Measurements from ENCODE around the gene PEF1. TPM values are rescaled to one million over a fixed set of nuclear protein-coding genes. Genes with fewer than 3 reads are reported as not detected.

The PEF1 gene, protein sequence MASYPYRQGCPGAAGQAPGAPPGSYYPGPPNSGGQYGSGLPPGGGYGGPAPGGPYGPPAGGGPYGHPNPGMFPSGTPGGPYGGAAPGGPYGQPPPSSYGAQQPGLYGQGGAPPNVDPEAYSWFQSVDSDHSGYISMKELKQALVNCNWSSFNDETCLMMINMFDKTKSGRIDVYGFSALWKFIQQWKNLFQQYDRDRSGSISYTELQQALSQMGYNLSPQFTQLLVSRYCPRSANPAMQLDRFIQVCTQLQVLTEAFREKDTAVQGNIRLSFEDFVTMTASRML
- 83.4 and 97.8 TPM in 2 replicates for total RNA-seq

DNA sequence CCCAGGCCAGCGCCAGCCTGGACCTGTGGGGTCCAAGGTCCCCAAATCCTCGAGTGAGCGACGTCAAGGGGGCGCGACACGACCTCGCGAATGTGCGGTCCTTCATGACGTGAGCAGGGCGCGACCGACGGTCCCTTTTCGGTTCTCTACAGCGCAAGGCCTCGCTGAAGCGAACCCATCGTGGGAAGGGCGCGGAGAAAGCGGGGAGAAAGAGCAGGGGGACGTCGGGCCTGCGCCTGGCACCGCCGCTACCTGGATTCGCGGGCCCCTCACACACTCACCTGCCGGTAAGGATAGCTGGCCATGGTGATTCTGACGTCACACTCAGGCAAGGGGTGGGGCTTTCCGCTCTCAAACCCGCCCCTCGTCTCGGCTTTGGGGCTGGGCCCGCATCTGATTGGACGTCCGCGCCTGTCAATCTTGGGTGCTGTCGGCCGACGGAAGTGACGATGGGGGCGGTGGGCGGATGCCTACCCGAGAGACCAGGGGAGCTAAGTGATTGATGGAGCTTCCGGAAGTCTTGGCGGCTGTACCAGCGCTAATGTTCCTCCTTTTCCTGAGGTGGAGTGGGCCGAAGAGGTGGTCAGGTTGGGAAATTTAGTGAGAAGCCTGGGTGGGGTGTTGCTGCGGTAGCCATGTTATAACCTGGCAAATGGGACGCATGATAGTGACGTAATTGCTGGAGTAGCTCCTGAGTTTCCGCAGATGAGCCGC is at the start of gene PEF1:
Gene PEF1 (minus strand): TSS at position 317 of the 714 bp plus-strand sequence. CDS start 12 bp downstream, at position 305.
- peak; percentile 91 for DNase-seq (ENCODE audit: extremely low read depth, low read depth, low spot score)

DNA sequence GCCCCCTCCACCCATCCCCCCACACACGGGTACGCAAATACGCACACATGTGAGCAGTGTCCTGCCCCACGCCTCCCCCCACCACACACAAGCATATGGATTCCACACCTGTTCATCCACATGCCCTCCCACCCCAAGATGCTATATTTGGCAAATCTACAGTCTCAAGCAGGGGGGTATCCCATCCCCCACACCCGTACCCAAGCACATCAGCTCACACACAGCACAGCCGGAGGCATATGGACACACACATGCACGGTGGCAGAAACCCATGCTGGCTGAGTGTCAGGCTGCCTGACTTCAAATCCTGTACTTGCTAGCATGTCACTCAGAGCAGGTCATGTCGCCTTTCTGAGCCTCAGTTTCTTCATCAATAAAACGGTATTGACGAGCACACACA is 48.6 kb upstream of the PEF1 start:
- no peak for DNase-seq (ENCODE audit: extremely low read depth, low read depth, low spot score)

DNA sequence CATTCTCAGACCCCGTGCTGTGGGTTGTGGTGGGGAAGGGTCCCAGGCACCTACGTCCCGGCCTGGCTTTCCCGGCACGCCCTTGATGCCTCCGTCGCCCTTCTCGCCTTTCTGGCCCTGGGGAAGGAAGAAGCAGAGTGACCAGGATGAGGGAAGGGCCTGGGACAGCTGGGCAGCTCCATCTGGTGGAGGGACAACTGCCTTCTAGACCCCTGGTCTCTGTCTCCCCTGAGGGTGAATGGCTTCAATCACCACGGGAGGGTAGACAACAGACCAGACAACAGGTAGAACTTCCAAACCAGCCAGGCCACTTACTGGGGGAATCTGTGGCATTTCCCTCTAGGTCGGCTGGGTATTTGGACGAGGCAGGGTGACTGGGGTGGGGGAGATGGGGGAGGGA is 47.3 kb upstream of the PEF1 start:
- no peak for DNase-seq (ENCODE audit: extremely low read depth, low read depth, low spot score)

GRCh38 chr1:31691446-31691845 is 46.8 kb upstream of the PEF1 start:
- DNase-seq (ENCODE audit: extremely low read depth, low read depth, low spot score) = no peak

GRCh38 chr1:31690921-31691320 is 46.2 kb upstream of the PEF1 start:
- no peak for DNase-seq (ENCODE audit: extremely low read depth, low read depth, low spot score)

DNA sequence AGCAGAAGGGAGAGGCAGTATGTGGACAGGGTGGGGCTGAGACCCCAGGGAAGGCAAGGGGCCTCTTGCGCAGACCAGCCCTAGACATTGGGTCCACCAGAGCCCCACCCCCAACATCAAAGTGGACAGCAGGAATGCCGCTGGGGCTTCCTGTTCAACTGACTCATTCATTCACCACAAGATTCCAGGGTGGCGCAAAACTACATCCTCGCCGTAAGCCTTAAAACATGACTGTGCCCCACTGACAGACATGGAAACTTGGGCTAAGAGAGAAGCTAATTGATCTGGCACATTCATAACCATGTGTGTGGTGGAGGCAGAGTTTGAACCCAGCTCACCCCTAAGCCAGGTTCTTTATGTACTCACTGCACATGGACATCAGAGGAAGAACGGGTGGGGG is 45.2 kb upstream of the PEF1 start:
- DNase-seq (ENCODE audit: extremely low read depth, low read depth, low spot score) = no peak

- DNase-seq (ENCODE audit: extremely low read depth, low read depth, low spot score) = no peak
Observed at GRCh38 chr1:31689379-31689778, 44.7 kb upstream of the PEF1 start.

GRCh38 chr1:31688233-31688918 is 43.7 kb upstream of the PEF1 start:
- no peak for DNase-seq (ENCODE audit: extremely low read depth, low read depth, low spot score)

GRCh38 chr1:31687601-31688000 is 42.9 kb upstream of the PEF1 start:
- DNase-seq (ENCODE audit: extremely low read depth, low read depth, low spot score) = no peak

GRCh38 chr1:31685795-31686194 is 41.1 kb upstream of the PEF1 start:
- DNase-seq (ENCODE audit: extremely low read depth, low read depth, low spot score) = no peak

GRCh38 chr1:31683997-31684396 is 39.3 kb upstream of the PEF1 start:
- DNase-seq (ENCODE audit: extremely low read depth, low read depth, low spot score) = no peak

DNA sequence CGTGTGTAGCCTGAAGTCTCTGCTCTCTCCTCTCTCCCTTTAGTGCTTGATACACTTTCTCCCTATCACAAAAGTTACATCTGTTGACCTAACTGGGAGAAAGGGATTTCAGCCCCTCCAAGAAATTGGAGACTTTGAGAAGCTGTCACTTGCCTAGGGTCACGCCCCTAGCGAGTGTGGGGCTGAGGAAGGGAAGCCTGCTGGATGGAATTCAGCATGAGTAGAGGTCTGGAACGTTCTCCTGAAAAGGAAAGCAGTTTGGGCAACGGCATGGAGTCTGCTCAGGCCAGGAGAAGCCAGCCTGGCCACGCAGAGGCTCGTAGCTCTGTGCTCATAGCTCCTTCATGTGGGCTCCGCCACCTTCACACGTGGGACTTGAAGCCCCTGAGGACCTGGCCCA is 36.7 kb upstream of the PEF1 start:
- DNase-seq (ENCODE audit: extremely low read depth, low read depth, low spot score) = no peak

DNA sequence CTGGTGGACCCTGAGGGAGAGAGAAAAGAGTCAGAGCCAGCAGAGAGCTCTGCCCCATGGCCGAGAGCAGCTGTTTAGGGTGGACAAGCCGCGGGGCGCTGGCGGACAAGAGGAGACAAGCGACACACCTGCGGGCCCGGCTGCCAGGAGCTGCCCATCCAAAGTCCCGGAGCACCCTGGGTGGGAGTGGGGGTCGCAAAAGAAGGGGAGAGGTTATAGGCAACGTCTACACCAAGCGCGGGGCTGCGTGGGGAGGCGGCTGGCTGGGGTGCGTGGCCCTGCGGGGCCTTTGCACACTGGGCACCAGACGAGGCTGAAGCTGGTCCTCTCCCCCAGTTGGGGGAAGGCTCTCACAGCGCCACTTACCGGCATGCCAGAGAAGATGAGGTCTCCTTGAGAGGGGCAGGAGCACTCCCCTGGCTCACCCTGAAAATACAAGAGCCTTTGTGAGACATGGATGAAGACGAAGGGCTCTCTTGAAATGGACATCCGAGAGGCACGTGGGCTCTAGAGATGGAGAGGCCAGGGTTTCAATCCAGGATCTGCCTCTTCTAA is 35.1 kb upstream of the PEF1 start:
- no peak for DNase-seq (ENCODE audit: extremely low read depth, low read depth, low spot score)

GRCh38 chr1:31679091-31679490 is 34.4 kb upstream of the PEF1 start:
- DNase-seq (ENCODE audit: extremely low read depth, low read depth, low spot score) = no peak

DNA sequence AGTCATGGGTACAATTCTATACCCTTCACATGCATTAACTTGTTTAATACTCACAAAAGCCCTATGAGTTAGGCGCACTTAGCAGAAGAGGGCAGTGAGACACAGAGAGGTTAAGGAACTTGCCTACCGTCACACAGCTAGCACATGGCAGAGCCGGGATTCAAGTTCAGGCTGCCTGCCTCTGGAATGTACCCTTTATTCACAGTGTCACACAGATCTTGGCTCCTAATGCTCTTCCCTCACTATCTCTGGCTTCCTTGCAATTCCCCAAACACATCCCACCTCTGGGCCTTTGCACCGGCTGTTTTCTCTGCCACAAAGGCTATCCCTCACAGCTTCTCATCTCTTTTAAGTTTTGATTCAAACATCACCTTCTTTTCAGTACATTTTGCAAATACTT is 34.0 kb upstream of the PEF1 start:
- no peak for DNase-seq (ENCODE audit: extremely low read depth, low read depth, low spot score)

DNA sequence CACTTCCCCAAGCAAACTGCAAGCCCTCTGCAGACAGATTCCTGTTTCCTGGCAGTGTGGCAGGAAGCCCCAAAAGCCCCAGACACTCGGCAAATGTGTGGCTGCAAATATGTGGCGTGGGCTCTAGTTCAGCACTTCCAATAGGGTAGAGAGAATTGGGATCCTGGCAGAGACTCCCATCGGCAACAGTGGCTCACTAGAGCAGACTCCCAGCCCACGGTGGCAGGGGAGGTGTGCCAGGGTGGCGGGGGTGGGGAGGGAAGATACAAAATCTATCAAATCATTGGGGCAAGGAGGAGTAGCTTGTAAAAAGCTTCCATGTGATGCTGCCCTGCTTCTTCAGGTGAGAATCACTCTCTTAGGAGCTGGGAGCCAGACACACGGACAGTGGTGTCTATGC is 33.3 kb upstream of the PEF1 start:
- DNase-seq (ENCODE audit: extremely low read depth, low read depth, low spot score) = no peak

- DNase-seq (ENCODE audit: extremely low read depth, low read depth, low spot score) = no peak
Observed at GRCh38 chr1:31677401-31677800, 32.7 kb upstream of the PEF1 start.

- no peak for DNase-seq (ENCODE audit: extremely low read depth, low read depth, low spot score)
Observed at GRCh38 chr1:31675756-31676155, 31.1 kb upstream of the PEF1 start.

GRCh38 chr1:31675161-31675560 is 30.5 kb upstream of the PEF1 start:
- DNase-seq (ENCODE audit: extremely low read depth, low read depth, low spot score) = no peak

DNA sequence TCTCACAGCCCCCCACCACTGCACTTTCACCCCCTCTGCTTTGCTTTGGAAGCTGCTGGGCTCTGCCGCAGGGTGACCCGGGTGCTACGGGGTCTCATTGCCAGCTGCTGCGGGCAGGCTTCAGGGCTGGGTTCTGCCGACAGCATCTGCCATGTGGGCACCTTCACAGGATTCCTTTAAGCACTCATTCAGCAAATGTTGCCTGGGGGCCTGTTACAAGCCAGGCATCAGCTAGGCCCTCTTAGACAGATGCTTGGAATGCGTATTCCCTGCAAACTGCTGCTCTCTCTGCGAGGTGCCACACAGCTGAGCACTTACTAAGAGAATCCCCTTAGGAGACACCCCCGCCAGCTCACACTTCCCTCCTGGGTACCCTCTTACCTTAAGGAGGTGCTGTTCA is 29.9 kb upstream of the PEF1 start:
- DNase-seq (ENCODE audit: extremely low read depth, low read depth, low spot score) = no peak

- no peak for DNase-seq (ENCODE audit: extremely low read depth, low read depth, low spot score)
Observed at GRCh38 chr1:31673433-31673832, 28.8 kb upstream of the PEF1 start.

DNA sequence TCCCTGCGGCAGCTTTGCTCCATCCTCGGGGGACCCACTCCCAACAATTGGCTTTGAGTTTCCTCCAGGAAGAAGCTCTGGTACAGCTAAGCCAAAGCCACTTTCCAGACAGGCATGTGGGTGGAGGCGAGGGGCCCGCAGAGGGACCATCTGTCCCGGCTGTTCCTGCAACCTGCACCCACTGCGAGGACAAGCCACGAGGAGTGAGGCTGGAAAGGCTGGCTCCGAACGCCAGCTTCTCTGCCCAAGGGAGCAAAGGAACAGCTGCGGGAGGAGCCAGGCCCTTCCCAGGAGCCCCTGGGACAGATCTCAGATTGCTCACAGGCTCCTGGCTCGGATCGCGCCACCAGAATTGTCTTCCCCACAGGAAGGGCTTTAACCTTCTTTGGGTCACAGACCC is 28.3 kb upstream of the PEF1 start:
- DNase-seq (ENCODE audit: extremely low read depth, low read depth, low spot score) = no peak

Data from glomerular endothelial cell (primary cell).